GM23338 (cell line): Measurements from ENCODE around the gene LGI1. TPM values are rescaled to one million over a fixed set of nuclear protein-coding genes. Genes with fewer than 3 reads are reported as not detected.

Experiments
- ATAC-seq: fragments of 200-7000 bp; cut with Tn5 transposase; 3 replicates; pipeline ENCODE4 v1.9.1; 2020
- DNase-seq: peaks from one replicate; pipeline ENCODE4 v3.0.0-alpha.2; 2015; ENCODE audit warnings: low spot score
- H2AFZ ChIP-seq: fragments of 200-600 bp; sonication (generic); 2 replicates; pipeline ENCODE4 v1.8.0; 2016; ENCODE audit warnings: antibody characterized with exemption, mild to moderate bottlenecking, moderate library complexity
- H3F3A ChIP-seq: fragments of 200-600 bp; sonication (generic); replicated peaks from 2 replicates; pipeline ENCODE4 v1.8.0; 2017; ENCODE audit warnings: antibody characterized with exemption, mixed run types, low read depth
- H3K27ac ChIP-seq: fragments of 200-600 bp; sonication (generic); 2 replicates; pipeline ENCODE4 v1.6.1; 2016; ENCODE audit warnings: low read depth
- H3K27me3 ChIP-seq: fragments of 200-600 bp; sonication (generic); 2 replicates; pipeline ENCODE4 v1.8.0; 2016; ENCODE audit warnings: mild to moderate bottlenecking, mixed run types, moderate library complexity; ENCODE audit not compliant: insufficient read depth
- H3K36me3 ChIP-seq: fragments of 200-600 bp; sonication (generic); 2 replicates; pipeline ENCODE4 v1.8.0; 2016; ENCODE audit warnings: mild to moderate bottlenecking; ENCODE audit not compliant: insufficient read depth
- H3K4me1 ChIP-seq: fragments of 200-600 bp; sonication (generic); 2 replicates; pipeline ENCODE4 v1.8.0; 2016; ENCODE audit warnings: mild to moderate bottlenecking, moderate library complexity; ENCODE audit not compliant: insufficient read depth
- H3K4me2 ChIP-seq: fragments of 200-600 bp; sonication (generic); 2 replicates; pipeline ENCODE4 v1.7.1; 2017; ENCODE audit warnings: mixed run types
- H3K4me3 ChIP-seq: fragments of 200-600 bp; sonication (generic); 2 replicates; pipeline ENCODE4 v1.6.1; 2016; ENCODE audit warnings: mixed run types
- H3K79me2 ChIP-seq: fragments of 200-600 bp; sonication (generic); replicated peaks from 2 replicates; pipeline ENCODE4 v1.8.0; 2017; ENCODE audit warnings: mild to moderate bottlenecking; ENCODE audit not compliant: insufficient read depth
- H3K9me2 ChIP-seq: fragments of 200-600 bp; sonication (generic); 2 replicates; pipeline ENCODE4 v1.8.0; 2017; ENCODE audit not compliant: insufficient read depth
- H4K20me1 ChIP-seq: fragments of 200-600 bp; sonication (generic); replicated peaks from 2 replicates; pipeline ENCODE4 v1.8.0; 2017; ENCODE audit warnings: mild to moderate bottlenecking; ENCODE audit not compliant: insufficient read depth
- H3K27ac Mint-ChIP-seq: 2 replicates; pipeline ENCODE4 v1.8.0; 2020; ENCODE audit warnings: inconsistent platforms, mild to moderate bottlenecking, moderate library complexity, mixed read lengths
- H3K27me3 Mint-ChIP-seq: 3 replicates; pipeline ENCODE4 v1.8.0; 2022; ENCODE audit warnings: low read depth, mild to moderate bottlenecking, moderate library complexity, mixed read lengths, inconsistent platforms; ENCODE audit not compliant: insufficient read depth, poor library complexity
- H3K36me3 Mint-ChIP-seq: 3 replicates; pipeline ENCODE4 v1.8.0; 2021; ENCODE audit warnings: low read depth, mild to moderate bottlenecking, inconsistent platforms, moderate library complexity, mixed read lengths
- H3K4me1 Mint-ChIP-seq: 3 replicates; pipeline ENCODE4 v1.8.0; 2020; ENCODE audit warnings: mild to moderate bottlenecking, inconsistent platforms, mixed read lengths
- H3K4me3 Mint-ChIP-seq: 3 replicates; pipeline ENCODE4 v1.8.0; 2021; ENCODE audit warnings: moderate library complexity, mild to moderate bottlenecking, inconsistent platforms, mixed read lengths
- H3K9me3 Mint-ChIP-seq: 3 replicates; pipeline ENCODE4 v1.8.0; 2020; ENCODE audit warnings: moderate library complexity, mild to moderate bottlenecking, inconsistent platforms, mixed read lengths
- CREB1 ChIP-seq: fragments of 250-450 bp; sonication (Bioruptor Pico); IDR thresholded peaks from 2 replicates; pipeline ENCODE4 v1.5.0; 2020; ENCODE audit warnings: low read depth, mild to moderate bottlenecking, moderate library complexity
- EZH2 ChIP-seq: fragments of 200-600 bp; sonication (generic); IDR thresholded peaks from one replicate; pipeline ENCODE4 v1.8.0; 2017; ENCODE audit warnings: antibody characterized with exemption, mild to moderate bottlenecking, low read depth; ENCODE audit not compliant: unreplicated experiment
- EZH2phosphoT487 ChIP-seq: fragments of 200-600 bp; sonication (generic); IDR thresholded peaks from one replicate; pipeline ENCODE4 v1.8.1; 2018; ENCODE audit warnings: antibody characterized with exemption; ENCODE audit not compliant: unreplicated experiment
- NANOG ChIP-seq: IDR thresholded peaks from 2 replicates; pipeline ENCODE4 v1.6.1; 2016; ENCODE audit warnings: antibody characterized with exemption, borderline replicate concordance
- POLR2AphosphoS5 ChIP-seq: IDR thresholded peaks from 2 replicates; pipeline ENCODE4 v1.6.1; 2016; ENCODE audit warnings: antibody characterized with exemption, low read depth
- REST ChIP-seq: IDR thresholded peaks from one replicate; pipeline ENCODE4 v1.6.1; 2018; ENCODE audit warnings: antibody characterized with exemption; ENCODE audit not compliant: unreplicated experiment
- STAT1 ChIP-seq: IDR thresholded peaks from one replicate; pipeline ENCODE4 v1.6.1; 2016; ENCODE audit warnings: antibody characterized with exemption; ENCODE audit not compliant: unreplicated experiment
- ZNF114 ChIP-seq: fragments of 250-450 bp; sonication (Bioruptor Pico); IDR thresholded peaks from 2 replicates; pipeline ENCODE4 v1.5.0; 2020; ENCODE audit warnings: mild to moderate bottlenecking, moderate library complexity
- ZNF331 ChIP-seq: fragments of 250-450 bp; sonication (Bioruptor Pico); IDR thresholded peaks from 2 replicates; pipeline ENCODE4 v1.5.0; 2020; ENCODE audit warnings: low read depth, mild to moderate bottlenecking, moderate library complexity
- polyA plus RNA-seq: library from polyadenylated mRNA; unstranded; fragments of >200 nt; fragmentation: Nextera tagmentation; extraction: Ambion mirVana; gene quantifications from 2 replicates; pipeline ENCODE4 v1.2.1, GENCODE V29; 2016
- total RNA-seq: library from RNA; depleted of rRNA; stranded (reverse); fragments of >200 nt; shearing (Covaris generic); gene quantifications from 2 replicates; pipeline ENCODE4 v1.2.3, GENCODE V29; 2014
- TF ChIP-seq, protein P1 (sequence below), 2 experiments: fragments of 200-600 bp in 1 of 2; sonication (generic) in 1 of 2; conservative IDR thresholded peaks; 2 replicates each; pipeline versions ENCODE4 v1.5.1 to v1.6.1; 2016 to 2017; ENCODE audit warnings: antibody characterized with exemption in 2 of 2, low read depth in 2 of 2, mild to moderate bottlenecking in 2 of 2, moderate library complexity in 1 of 2
- TF ChIP-seq, protein P2 (sequence below): IDR thresholded peaks from 2 replicates; pipeline ENCODE4 v1.6.1; 2016; ENCODE audit warnings: antibody characterized with exemption
- TF ChIP-seq, protein P3 (sequence below): fragments of 250-450 bp; sonication (Bioruptor Pico); IDR thresholded peaks from 2 replicates; pipeline ENCODE4 v1.5.0; 2020; ENCODE audit warnings: mild to moderate bottlenecking, moderate library complexity

Gene LGI1
- total and polyA plus RNA-seq, 2 experiments from 2014 or later: 0.28 to 0.31 TPM

GRCh38 chr10:93796167-93796566 is 38.4 kb downstream of the LGI1 start:
- Mint-ChIP-seq H3K27ac (no peak overlapping the region), H3K36me3 (no peaks in the 10 kb centered on the region), H3K27me3 (no peaks in the 10 kb centered on the region), H3K4me3 (no peak overlapping the region), H3K4me1 (peaks cover 5% of the 10 kb centered on the region; the same call in 2 of the 3 replicates), H3K9me3 (no peaks in the 10 kb centered on the region)
- no peak overlapping the region for H3K27ac ChIP-seq
- DNase-seq (no peak), ATAC-seq (no peak)
- no peak overlapping the region for H3K4me3 ChIP-seq
- H3K79me2 ChIP-seq: no peaks in the 10 kb centered on the region
- H4K20me1 ChIP-seq: no peaks in the 10 kb centered on the region
- no peaks in the 10 kb centered on the region for H3K27me3 ChIP-seq
- no peaks in the 10 kb centered on the region for H3F3A ChIP-seq
- peaks cover 6% of the 10 kb centered on the region; the same call in 1 of the 2 replicates for H3K9me2 ChIP-seq
- TF ChIP-seq, protein P1, sequence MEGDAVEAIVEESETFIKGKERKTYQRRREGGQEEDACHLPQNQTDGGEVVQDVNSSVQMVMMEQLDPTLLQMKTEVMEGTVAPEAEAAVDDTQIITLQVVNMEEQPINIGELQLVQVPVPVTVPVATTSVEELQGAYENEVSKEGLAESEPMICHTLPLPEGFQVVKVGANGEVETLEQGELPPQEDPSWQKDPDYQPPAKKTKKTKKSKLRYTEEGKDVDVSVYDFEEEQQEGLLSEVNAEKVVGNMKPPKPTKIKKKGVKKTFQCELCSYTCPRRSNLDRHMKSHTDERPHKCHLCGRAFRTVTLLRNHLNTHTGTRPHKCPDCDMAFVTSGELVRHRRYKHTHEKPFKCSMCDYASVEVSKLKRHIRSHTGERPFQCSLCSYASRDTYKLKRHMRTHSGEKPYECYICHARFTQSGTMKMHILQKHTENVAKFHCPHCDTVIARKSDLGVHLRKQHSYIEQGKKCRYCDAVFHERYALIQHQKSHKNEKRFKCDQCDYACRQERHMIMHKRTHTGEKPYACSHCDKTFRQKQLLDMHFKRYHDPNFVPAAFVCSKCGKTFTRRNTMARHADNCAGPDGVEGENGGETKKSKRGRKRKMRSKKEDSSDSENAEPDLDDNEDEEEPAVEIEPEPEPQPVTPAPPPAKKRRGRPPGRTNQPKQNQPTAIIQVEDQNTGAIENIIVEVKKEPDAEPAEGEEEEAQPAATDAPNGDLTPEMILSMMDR (conservative IDR thresholded peaks at IDR 0.05; ENCODE audit: low read depth in 2 of 2): no peak
- TF ChIP-seq, protein P2, sequence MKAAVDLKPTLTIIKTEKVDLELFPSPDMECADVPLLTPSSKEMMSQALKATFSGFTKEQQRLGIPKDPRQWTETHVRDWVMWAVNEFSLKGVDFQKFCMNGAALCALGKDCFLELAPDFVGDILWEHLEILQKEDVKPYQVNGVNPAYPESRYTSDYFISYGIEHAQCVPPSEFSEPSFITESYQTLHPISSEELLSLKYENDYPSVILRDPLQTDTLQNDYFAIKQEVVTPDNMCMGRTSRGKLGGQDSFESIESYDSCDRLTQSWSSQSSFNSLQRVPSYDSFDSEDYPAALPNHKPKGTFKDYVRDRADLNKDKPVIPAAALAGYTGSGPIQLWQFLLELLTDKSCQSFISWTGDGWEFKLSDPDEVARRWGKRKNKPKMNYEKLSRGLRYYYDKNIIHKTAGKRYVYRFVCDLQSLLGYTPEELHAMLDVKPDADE: no peak
- TF ChIP-seq STAT1 (no peak), ZNF114 (CRISPR knock-in tag) (no peak), POLR2AphosphoS5 (no peak), NANOG (no peak), EZH2phosphoT487 (no peak), REST (no peak), CREB1 (CRISPR knock-in tag) (no peak), EZH2 (no peak), ZNF331 (CRISPR knock-in tag) (no peak)
- TF ChIP-seq, protein P3, sequence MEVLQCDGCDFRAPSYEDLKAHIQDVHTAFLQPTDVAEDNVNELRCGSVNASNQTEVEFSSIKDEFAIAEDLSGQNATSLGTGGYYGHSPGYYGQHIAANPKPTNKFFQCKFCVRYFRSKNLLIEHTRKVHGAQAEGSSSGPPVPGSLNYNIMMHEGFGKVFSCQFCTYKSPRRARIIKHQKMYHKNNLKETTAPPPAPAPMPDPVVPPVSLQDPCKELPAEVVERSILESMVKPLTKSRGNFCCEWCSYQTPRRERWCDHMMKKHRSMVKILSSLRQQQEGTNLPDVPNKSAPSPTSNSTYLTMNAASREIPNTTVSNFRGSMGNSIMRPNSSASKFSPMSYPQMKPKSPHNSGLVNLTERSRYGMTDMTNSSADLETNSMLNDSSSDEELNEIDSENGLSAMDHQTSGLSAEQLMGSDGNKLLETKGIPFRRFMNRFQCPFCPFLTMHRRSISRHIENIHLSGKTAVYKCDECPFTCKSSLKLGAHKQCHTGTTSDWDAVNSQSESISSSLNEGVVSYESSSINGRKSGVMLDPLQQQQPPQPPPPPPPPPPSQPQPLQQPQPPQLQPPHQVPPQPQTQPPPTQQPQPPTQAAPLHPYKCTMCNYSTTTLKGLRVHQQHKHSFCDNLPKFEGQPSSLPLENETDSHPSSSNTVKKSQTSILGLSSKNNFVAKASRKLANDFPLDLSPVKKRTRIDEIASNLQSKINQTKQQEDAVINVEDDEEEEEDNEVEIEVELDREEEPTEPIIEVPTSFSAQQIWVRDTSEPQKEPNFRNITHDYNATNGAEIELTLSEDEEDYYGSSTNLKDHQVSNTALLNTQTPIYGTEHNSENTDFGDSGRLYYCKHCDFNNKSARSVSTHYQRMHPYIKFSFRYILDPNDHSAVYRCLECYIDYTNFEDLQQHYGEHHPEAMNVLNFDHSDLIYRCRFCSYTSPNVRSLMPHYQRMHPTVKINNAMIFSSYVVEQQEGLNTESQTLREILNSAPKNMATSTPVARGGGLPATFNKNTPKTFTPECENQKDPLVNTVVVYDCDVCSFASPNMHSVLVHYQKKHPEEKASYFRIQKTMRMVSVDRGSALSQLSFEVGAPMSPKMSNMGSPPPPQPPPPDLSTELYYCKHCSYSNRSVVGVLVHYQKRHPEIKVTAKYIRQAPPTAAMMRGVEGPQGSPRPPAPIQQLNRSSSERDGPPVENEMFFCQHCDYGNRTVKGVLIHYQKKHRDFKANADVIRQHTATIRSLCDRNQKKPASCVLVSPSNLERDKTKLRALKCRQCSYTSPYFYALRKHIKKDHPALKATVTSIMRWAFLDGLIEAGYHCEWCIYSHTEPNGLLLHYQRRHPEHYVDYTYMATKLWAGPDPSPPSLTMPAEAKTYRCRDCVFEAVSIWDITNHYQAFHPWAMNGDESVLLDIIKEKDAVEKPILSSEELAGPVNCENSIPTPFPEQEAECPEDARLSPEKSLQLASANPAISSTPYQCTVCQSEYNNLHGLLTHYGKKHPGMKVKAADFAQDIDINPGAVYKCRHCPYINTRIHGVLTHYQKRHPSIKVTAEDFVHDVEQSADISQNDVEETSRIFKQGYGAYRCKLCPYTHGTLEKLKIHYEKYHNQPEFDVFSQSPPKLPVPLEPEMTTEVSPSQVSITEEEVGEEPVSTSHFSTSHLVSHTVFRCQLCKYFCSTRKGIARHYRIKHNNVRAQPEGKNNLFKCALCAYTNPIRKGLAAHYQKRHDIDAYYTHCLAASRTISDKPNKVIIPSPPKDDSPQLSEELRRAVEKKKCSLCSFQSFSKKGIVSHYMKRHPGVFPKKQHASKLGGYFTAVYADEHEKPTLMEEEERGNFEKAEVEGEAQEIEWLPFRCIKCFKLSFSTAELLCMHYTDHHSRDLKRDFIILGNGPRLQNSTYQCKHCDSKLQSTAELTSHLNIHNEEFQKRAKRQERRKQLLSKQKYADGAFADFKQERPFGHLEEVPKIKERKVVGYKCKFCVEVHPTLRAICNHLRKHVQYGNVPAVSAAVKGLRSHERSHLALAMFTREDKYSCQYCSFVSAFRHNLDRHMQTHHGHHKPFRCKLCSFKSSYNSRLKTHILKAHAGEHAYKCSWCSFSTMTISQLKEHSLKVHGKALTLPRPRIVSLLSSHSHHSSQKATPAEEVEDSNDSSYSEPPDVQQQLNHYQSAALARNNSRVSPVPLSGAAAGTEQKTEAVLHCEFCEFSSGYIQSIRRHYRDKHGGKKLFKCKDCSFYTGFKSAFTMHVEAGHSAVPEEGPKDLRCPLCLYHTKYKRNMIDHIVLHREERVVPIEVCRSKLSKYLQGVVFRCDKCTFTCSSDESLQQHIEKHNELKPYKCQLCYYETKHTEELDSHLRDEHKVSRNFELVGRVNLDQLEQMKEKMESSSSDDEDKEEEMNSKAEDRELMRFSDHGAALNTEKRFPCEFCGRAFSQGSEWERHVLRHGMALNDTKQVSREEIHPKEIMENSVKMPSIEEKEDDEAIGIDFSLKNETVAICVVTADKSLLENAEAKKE (CRISPR knock-in tag): no peak
- H3K36me3 ChIP-seq: no peaks in the 10 kb centered on the region
- no peak overlapping the region for H3K4me2 ChIP-seq
- H2AFZ ChIP-seq: no peak overlapping the region
- H3K4me1 ChIP-seq: peaks cover 8% of the 10 kb centered on the region
